ENCODE measurements around the gene EEF1AKMT4.
"Not testable (repeated sequence)": the region's sequence is repeated elsewhere in the genome, so short reads cannot be mapped to it uniquely, and the experiment has no call there.

Gene EEF1AKMT4

DNA sequence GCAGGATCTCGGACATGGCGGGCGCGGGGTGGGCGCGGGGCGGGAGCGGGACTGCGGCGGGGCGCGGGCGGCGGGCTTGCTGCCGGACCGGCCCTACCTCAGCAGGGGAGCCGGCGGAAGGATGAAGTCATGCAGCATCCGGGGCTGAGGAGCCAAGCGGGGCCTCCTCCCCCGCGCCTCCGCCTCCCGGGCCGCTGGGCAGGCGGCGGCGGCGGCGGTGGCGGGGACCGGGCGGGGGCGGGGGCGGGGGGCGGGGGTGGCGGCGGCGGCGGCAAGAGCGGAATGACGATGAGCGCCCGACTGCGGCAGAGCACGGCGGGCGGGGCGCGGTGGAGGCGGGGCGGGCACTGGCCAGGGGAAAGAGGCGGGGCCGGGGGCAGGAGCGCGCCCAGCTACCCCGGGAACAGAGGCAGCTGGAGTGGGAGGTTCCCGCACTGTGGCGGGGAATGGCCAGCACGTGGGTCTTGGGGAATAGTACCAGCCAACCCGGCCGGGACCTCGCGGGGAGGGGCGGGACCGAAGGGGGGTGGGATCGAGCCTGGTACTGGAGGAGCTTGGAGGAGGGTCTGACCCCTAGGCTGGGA, 11.9 kb downstream of the EEF1AKMT4 start, which contains the start of gene CAMK2N2:
TSS of gene CAMK2N2 (minus strand) at position 284 of the 584 bp plus-strand sequence. CDS start at position 16, 268 bp downstream.
- peak; percentile 38 for DNase-seq

- DNase-seq: no peak
These were observed 12.6 kb downstream of the EEF1AKMT4 start for GRCh38 chr3:184261854-184262763.

DNA sequence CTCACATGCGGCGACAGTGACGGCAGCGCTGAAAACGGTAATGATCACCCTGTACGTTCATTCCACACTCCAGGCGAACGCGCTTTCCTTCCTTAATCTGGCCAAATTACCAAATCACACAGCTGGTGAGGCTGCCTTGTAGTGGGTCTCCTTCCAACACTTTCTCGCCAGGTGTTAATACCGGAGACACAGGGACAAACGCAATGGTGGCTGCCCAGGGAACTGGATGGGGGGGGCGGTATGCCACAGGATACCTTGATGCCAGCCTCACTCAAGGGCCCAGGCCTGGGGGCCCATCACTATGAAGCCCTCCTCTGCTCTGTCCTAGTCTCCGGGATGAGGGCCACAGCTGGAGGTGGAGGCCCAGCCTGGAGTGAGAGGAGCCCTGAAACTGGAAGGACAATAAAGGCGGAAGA, 13.3 kb downstream of the EEF1AKMT4 start:
- DNase-seq: no peak

DNA sequence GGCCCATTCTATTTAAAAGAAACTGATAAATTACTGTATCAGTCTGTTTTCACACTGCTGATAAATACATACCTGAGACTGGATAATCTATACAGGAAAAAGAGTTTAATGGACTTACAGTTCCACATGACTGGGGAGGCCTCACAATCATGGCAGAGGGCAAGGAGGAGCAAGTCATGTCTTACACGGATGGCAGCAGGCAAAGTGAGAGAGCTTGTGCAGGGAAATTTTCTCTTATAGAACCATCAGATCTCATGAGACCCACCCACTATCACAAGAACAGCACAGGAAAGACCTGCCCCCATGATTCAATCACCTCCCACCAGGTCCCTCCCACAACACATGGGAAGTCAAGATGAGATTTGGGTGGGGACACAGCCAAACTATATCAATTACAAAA, 17.8 kb downstream of the EEF1AKMT4 start:
- not testable (repeated sequence) for DNase-seq

DNA sequence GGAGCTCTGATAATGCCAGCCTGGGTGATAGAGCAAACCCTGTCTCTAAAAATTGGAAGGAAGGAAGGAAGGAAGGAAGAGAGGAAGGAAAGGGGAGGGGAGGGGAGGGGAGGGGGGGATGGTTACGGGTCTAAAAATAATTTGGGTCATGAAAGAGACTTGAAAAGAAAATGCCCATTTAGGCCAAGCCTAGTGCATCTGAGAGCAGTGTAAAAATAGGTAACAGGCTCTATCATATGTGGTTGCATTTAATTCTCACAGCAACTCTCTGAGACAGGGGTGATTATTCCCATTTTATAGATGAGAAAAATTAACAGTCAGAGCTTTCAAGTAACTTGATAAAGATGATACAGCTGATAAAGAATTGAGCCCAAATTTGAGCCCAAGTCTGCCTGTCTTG, 22.8 kb downstream of the EEF1AKMT4 start:
- DNase-seq: no peak

- DNase-seq: no peak
These were observed 25.9 kb downstream of the EEF1AKMT4 start for GRCh38 chr3:184275381-184275701.

DNA sequence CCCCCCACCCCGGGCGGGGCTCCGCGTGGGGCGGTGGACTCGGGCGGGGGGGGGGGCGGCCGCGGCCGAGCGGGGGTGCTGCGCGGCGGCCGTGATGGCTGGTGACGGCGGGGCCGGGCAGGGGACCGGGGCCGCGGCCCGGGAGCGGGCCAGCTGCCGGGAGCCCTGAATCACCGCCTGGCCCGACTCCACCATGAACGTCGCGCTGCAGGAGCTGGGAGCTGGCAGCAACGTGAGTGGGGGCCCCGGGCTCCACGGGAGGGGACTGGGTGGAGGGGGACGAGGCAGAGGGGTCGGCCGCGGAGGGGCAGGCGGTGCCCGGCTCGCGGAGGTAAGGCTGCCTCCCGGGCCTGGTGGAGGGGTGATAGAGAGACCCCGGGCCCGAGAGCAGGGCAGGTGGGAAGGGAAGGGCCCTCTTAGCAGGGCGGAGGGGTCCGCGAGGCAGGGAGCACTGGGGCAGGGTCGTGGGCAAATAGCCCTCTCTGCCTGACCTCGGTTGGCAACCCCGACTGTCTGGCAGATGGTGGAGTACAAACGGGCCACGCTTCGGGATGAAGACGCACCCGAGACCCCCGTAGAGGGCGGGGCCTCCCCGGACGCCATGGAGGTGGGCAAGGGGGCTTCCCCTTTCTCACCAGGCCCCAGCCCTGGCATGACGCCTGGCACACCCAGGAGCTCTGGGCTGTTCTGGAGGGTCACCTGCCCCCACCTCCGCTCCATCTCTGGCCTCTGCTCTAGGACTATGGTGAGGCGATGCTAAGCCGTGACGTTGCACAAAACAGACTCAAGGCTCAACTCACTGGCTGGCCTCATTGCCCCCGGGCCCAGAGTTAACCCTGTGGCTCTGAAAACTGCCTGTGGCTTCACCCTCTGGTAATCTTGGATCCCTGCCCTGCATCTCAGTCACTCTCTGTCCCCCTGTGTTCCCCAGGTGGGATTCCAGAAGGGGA, 26.8 kb downstream of the EEF1AKMT4 start, which contains the start of gene ECE2:
TSS of gene ECE2 (plus strand) at position 62 of the 950 bp plus-strand sequence. CDS start at position 194, 132 bp downstream.
- no peak for DNase-seq

GRCh38 chr3:184277366-184277765, 27.9 kb downstream of the EEF1AKMT4 start:
- DNase-seq: no peak

DNA sequence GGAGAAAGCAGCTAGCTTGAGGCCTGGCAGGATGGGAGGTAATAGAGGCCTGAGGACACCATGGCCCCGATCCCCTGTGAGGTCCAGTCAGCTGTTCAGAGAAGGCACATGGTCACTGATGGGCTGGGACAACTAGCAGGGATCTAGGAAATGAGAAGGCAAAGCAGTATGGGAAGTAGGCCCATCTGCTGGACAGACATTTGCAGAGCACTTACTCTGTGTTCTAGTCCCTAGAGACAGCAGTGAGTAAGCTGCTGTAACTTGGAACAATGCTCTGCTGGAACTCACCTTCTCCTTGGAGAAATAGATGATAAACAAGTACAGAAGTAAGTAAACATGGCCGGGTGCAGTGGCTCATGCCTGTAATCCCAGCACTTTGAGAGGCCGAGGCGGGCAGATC, 33.5 kb downstream of the EEF1AKMT4 start:
- no peak for DNase-seq

GRCh38 chr3:184283681-184284080, 34.2 kb downstream of the EEF1AKMT4 start:
- no peak for DNase-seq

- DNase-seq: no peak
These were observed 35.2 kb downstream of the EEF1AKMT4 start for GRCh38 chr3:184284696-184285095.

GRCh38 chr3:184289426-184289938, 40.0 kb downstream of the EEF1AKMT4 start:
- DNase-seq: peak; percentile 54

DNA sequence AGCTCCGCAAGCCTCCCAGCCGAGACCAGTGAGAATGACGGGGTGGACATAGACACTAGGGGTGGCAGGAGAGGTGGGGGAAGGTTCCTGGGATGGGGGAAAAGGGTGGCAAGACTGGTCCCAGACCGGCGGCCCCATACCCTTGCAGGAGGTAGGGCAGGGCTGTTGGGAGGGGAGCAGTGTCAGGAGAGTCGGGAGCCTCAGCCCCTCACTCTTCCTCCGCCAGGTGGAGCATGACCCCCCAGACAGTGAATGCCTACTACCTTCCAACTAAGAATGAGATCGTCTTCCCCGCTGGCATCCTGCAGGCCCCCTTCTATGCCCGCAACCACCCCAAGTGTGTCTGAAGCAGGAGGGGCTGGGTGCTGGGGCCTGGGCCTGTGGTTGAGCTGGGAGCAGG, 40.9 kb downstream of the EEF1AKMT4 start:
- DNase-seq: no peak

DNA sequence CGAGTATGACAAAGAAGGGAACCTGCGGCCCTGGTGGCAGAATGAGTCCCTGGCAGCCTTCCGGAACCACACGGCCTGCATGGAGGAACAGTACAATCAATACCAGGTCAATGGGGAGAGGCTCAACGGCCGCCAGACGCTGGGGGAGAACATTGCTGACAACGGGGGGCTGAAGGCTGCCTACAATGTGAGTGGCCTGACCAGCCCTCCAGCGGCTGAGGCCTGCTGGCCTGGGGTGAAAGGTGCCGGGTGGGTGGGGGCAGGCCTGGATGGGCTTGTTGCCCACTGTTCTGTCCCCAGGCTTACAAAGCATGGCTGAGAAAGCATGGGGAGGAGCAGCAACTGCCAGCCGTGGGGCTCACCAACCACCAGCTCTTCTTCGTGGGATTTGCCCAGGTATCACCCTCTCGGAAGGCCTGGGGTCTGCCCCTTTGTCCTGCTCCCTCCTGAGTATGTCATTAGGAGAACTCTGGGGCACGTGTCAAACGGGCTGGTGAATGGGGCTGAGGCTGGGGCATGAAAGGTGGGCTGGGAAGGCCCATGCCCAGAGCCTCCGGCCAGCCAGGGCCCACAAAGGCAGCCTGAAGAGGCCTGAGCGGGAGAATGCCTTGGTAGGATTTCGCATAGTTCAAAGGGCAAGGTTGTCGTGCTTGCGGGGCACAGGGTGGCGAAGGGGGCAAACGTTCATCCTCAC, 41.7 kb downstream of the EEF1AKMT4 start:
- no peak for DNase-seq

DNA sequence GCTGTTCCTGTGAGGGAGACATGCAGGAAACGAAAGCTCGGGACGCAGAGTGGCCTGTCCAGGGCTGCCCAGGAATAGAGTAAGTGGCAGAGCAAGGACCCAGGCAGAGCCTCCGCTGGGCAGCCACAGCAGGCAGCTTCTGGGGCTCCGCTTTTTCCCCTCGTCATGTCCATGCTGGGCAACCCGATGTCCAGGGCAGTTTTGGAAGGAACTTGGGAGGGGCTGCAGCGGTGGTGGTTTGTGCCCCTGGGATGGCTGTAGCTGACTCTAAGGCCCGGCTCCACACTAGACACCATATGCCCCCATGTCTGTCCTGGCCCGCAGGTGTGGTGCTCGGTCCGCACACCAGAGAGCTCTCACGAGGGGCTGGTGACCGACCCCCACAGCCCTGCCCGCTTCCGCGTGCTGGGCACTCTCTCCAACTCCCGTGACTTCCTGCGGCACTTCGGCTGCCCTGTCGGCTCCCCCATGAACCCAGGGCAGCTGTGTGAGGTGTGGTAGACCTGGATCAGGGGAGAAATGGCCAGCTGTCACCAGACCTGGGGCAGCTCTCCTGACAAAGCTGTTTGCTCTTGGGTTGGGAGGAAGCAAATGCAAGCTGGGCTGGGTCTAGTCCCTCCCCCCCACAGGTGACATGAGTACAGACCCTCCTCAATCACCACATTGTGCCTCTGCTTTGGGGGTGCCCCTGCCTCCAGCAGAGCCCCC, 42.4 kb downstream of the EEF1AKMT4 start:
- DNase-seq: no peak

DNA sequence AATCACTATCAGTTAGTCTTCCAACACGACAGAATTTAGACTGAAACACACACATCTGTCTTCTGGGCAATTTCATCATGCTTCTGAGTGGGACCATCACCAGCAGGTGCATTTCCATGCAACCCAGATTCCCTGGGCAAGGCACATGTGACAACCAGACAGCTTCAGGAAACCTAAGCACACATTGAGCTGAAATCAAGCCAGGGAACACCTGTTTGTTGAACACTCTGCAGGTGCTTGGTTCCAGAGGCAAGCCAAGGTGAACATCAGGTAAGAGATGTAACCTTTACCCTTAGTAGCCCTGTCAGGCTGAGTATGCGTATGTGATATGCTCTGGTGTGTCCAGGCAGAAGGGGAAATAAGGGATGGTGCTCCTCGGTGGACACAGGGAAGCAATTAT, 46.3 kb downstream of the EEF1AKMT4 start:
- no peak for DNase-seq

GRCh38 chr3:184296616-184297015, 47.1 kb downstream of the EEF1AKMT4 start:
- DNase-seq: no peak

- DNase-seq: peak; percentile 98
These were observed 49.5 kb downstream of the EEF1AKMT4 start, which contains the start of gene PSMD2 for GRCh38 chr3:184298759-184299487. PSMD2 (plus strand) TSS chr3:184299241; CDS start chr3:184299267, 26 bp downstream.

DNA sequence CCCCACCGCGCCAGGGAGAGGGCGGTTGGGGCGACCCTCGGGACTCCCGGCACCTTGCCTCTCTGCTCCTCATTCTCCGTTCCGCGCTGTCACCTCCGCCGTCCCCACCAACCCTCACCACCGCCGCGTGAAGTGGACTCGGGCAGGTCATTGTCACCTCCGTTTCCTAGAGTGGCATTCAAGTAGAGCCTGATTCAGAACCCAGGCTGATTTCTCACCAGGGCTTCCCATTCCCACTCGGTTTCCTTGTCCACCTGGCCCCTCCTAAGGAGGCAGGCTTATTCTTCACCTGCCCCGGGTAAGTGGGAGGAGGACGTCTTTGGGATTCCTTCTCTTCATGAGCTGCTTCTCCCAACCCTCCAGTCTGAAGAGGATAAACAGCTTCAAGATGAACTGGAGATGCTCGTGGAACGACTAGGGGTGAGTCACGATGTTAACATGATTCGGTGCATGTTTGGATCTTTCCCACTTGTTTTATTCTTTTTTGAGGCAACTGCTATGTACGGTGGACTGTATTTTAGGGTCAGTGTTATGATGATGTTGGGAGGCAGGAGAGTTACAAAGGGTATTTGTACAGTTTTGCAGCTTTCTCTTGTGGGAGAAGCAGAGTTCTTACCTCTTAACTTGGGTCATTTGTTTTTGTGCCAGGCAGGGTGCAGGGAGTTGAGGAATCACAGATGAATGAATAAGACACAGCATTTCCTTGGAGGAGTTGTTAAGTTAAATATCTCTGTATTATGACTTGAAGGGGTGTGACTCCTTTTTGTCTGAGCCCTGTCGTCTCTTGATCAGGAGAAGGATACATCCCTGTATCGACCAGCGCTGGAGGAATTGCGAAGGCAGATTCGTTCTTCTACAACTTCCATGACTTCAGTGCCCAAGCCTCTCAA, 50.3 kb downstream of the EEF1AKMT4 start:
- no peak for DNase-seq

GRCh38 chr3:184300378-184300720, 50.9 kb downstream of the EEF1AKMT4 start:
- no peak for DNase-seq

Data from activated gamma-delta T cell treated with Interleukin-2 at 50 U/mL for 16 hours (primary cell).